CD4-positive, alpha-beta T cell treated with Interleukin-17A for 4 hours (primary cell): ENCODE results near the gene CHD1L.
"Not testable (repeated sequence)": the region's sequence is repeated elsewhere in the genome, so short reads cannot be mapped to it uniquely, and the experiment has no call there.

ENCODE experiments used
- DNase-seq: peaks from one replicate; pipeline ENCODE4 v3.0.0-alpha.2; 2020; ENCODE audit warnings: mixed read lengths

The CHD1L gene

GRCh38 chr1:147235822-147236221, 6.7 kb upstream of the CHD1L start:
- no peak for DNase-seq

GRCh38 chr1:147236448-147236847, 6.0 kb upstream of the CHD1L start:
- no peak for DNase-seq

- no peak for DNase-seq
Measured at GRCh38 chr1:147236959-147237791, 5.3 kb upstream of the CHD1L start.

- no peak for DNase-seq
Measured at GRCh38 chr1:147238053-147238902, 4.2 kb upstream of the CHD1L start.

GRCh38 chr1:147238925-147239820, 3.3 kb upstream of the CHD1L start:
- no peak for DNase-seq

DNA sequence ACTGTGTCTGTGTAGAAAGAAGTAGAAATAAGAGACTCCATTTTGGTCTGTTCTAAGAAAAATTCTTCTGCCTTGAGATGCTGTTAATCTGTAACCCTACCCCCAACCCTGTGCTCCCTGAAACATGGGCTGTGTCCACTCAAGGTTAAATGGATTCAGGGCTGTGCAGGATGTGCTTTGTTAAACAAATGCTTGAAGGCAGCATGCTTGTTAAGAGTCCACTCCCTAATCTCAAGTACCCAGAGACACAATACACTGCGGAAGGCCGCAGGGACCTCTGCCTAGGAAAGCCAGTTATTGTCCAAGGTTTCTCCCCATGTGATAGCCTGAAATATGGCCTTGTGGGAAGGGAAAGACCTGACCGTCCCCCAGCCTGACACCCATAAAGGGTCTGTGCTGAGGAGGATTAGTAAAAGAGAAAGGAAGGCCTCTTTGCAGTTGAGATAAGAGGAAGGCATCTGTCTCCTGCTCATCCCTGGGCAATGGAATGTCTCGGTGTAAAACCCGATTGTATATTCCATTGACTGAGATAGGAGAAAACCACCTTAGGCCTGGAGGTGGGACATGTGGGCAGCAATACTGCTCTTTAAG, 2.3 kb upstream of the CHD1L start:
- DNase-seq = not testable (repeated sequence)

GRCh38 chr1:147241934-147242448, 493 bp upstream of the CHD1L start:
- DNase-seq = no peak

- peak; percentile 34 for DNase-seq
Measured at GRCh38 chr1:147243228-147243685, 773 bp downstream of the CHD1L start.

DNA sequence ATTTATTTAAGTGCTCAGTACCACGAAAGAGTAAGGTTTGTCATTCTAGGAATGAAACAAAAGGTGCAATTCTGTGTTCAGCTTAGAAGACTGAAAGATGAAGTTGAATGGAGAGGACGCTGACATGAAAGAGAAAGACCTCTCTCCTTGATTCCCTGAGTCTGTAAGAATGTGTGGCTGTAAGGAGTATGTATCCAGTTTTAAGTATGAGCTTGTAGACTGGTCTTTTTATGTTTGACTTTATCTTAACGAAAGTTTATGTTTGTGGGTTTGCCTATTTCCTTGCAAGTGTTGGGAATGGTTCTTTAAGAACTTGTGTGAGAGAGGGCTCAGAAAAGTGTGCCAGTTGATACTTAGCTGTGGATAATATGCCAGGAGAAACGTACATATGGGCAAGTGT, 1.4 kb downstream of the CHD1L start:
- DNase-seq = no peak

- DNase-seq = no peak
Measured at GRCh38 chr1:147245129-147245528, 2.6 kb downstream of the CHD1L start.

- DNase-seq = no peak
Measured at GRCh38 chr1:147245586-147246021, 3.1 kb downstream of the CHD1L start.

DNA sequence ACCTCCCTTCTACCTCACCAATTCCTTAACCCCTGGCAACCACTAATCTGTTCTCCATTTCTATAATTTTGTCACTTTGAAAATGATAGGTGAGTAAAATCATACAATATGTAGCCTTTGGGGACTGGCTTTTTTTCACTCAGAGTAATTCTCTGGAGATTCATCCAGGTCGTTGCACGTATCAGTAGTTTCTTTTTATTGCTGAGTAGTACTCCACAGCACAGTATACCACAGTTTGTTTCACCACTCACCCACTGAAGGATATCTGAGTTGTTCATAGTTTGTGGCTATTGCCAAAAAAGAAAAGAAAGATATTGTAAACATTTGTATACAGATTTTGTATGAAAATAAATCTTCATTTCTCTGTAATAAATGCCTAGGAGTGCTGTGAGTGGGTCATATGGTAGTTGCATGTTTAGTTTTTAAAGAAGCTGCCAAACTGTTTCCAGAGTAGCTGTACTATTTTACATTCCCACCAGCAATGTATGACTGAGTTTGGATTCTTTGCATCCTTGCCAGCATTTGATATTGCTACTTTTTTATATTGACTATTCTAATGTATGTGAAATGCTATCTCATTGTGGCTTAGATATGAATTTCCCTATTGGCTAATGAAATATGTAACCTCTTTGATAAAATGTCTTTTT, 3.7 kb downstream of the CHD1L start:
- no peak for DNase-seq

- peak; percentile 6 for DNase-seq
Measured at GRCh38 chr1:147246910-147247655, 4.6 kb downstream of the CHD1L start.

- no peak for DNase-seq
Measured at GRCh38 chr1:147247656-147248238, 5.3 kb downstream of the CHD1L start.

DNA sequence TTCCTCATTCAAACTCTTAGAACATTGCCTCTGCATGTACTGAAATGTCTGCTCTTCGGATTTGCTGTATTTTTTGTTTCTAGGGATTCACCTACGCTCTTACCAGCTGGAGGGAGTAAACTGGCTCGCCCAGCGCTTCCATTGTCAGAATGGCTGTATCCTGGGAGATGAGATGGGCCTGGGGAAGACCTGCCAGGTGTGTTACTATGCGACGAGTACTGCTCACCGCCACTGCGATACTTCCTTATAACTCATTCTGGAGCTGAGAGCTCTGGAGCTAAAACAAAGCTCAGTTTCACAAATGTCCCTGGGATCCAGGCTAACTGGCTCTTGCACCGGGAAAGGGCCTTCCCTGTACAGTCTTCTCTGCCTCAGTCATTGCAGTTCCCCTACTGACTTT, 10.1 kb downstream of the CHD1L start:
- DNase-seq = no peak

DNA sequence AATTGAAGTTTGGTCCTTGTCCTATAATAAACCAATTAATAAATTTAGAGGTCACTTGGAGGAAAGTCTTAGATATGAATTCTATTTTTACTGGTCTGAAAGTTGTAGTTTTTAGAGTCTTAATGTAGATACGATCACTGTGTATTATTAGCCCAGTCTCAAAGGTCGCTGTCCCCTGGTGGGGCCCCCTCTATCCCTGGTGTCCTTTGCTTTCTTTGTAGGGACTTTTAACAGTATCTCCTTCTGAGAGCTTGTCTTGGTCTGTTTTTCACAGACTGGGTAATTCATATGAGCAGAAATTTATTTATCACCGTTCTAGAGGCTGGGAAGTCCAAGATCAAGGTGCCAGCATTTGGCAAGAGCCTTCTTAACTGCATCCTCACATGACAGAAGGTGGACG, 18.5 kb downstream of the CHD1L start:
- no peak for DNase-seq

DNA sequence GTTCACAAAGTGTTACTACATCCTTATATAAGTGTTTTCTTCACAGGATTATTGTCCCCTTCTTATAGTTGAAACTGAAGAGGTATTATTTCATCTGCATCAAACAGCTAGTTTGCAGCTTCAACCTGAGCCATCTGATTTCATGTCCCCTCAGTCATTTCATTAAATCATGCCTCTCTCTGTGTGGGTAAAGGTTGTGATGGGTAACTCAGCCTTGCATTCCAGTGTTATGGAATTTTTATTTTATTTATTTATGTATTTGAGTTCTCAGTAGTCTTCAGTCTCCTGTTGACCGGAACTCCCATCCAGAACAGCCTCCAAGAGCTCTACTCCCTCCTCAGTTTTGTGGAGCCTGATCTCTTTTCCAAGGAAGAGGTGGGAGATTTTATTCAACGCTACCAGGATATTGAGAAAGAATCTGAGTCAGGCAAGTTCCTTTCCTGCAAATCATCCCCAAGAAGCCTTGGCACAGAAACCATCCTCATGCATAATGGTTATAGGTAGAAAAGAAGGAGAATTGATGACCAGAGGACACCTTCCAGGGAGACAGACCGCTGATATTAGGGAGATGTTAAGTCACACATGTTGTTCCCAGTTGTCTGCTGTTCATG, 21.8 kb downstream of the CHD1L start:
- DNase-seq = no peak

DNA sequence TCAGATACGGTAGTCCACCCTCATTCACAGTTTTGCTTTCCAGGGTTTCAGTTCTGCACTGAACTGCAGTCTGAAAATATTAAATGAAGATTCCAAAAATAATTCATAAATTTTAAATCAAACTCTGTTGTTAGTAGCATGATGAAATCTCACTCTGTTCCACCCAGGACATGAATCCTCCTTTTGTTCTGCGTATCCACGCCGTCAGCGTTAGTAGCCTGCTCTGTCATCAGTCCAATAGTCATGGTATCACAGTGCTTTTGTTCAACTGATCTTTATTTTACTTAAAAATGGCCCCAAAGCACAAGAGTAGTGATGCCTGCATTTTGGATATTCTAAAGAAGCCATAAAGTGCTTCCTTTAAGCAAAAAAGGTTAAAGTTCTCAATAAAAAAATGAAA, 23.9 kb downstream of the CHD1L start:
- no peak for DNase-seq

DNA sequence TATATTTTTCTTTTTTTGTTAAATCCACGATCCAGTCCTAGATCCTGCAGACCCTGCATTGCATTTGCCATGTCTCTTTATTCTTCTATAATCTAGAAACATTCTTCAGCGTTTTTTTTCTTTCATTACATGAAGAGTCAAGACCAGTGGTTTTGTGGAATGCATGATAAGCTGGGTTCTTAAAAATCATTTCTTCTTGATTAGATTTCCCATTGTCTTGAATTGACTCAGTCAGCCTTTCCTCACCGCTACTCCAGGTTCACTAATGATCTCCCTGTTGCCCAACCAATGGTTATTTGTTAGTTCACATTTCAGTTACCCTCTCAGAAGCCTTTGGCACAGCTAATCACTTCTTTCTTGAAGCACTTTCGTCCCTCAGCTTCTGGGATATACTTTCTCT, 25.2 kb downstream of the CHD1L start:
- no peak for DNase-seq

DNA sequence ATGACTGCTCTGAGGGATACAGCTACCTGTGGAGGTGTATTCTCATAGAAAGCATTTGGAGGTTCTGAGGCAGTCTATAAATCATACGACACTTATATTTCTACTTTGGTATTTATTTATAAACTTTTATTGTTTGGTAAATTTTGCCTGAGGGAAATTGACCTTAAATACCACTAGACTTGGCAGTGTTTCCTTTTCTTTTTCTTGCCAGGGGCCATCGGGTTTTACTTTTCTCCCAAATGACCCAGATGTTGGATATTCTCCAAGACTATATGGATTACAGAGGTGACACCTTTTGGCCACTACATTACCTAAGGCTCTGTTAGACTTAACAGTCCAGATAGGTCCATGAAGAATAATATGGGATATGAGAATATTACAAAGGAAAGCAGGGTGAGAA, 28.2 kb downstream of the CHD1L start:
- DNase-seq = no peak
